ENCODE data around the gene TMEM86A. TPM values are rescaled to one million over a fixed set of nuclear protein-coding genes. Genes with fewer than 3 reads are reported as not detected.
"Not testable (repeated sequence)": the region's sequence is repeated elsewhere in the genome, so short reads cannot be mapped to it uniquely, and the experiment has no call there.

TMEM86A gene
- total RNA-seq, 1 experiment from 2014 or later: 0.30 TPM

DNA sequence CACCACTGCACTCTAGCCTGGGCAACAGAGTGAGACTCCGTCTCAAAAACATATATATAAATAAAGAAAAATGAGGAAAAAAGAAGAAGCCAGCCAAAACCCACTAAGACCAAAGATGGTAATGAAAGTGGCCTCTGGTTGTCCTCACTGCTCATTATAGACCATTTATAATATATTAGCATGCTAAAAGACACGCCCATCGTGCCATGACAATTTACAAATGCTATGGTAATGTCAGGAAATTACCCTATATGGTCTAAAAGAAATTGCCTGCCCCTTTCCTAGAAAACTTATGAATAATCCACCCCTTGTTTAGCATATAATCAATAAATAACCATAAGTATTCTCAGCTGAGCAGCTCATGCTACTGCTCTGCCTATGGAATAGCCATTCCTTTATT lies 16.1 kb upstream of the TMEM86A start:
- Mint-ChIP-seq H3K9me3 (ENCODE audit: unreplicated experiment) (no peaks in the 10 kb centered on the region), H3K36me3 (ENCODE audit: insufficient read depth, unreplicated experiment) (no peaks in the 10 kb centered on the region), H3K4me1 (ENCODE audit: insufficient read depth, unreplicated experiment) (no peaks in the 10 kb centered on the region), H3K4me3 (ENCODE audit: unreplicated experiment) (no peak overlapping the region), H3K27ac (ENCODE audit: low read depth, unreplicated experiment) (no peak overlapping the region), H3K27me3 (ENCODE audit: insufficient read depth, unreplicated experiment) (no peaks in the 10 kb centered on the region)
- TF ChIP-seq, protein P1, sequence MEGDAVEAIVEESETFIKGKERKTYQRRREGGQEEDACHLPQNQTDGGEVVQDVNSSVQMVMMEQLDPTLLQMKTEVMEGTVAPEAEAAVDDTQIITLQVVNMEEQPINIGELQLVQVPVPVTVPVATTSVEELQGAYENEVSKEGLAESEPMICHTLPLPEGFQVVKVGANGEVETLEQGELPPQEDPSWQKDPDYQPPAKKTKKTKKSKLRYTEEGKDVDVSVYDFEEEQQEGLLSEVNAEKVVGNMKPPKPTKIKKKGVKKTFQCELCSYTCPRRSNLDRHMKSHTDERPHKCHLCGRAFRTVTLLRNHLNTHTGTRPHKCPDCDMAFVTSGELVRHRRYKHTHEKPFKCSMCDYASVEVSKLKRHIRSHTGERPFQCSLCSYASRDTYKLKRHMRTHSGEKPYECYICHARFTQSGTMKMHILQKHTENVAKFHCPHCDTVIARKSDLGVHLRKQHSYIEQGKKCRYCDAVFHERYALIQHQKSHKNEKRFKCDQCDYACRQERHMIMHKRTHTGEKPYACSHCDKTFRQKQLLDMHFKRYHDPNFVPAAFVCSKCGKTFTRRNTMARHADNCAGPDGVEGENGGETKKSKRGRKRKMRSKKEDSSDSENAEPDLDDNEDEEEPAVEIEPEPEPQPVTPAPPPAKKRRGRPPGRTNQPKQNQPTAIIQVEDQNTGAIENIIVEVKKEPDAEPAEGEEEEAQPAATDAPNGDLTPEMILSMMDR (IDR thresholded peaks at IDR 0.05; ENCODE audit: unreplicated experiment): no peak
- CTCF ChIA-PET: no interaction called here
- no peak for DNase-seq (ENCODE audit: unreplicated experiment)
- intact Hi-C loops (cut with micrococcal nuclease): no loop called here
- no TSS peak for BruUV-seq (replicated peaks)
- POLR2A ChIA-PET: no interaction called here

DNA sequence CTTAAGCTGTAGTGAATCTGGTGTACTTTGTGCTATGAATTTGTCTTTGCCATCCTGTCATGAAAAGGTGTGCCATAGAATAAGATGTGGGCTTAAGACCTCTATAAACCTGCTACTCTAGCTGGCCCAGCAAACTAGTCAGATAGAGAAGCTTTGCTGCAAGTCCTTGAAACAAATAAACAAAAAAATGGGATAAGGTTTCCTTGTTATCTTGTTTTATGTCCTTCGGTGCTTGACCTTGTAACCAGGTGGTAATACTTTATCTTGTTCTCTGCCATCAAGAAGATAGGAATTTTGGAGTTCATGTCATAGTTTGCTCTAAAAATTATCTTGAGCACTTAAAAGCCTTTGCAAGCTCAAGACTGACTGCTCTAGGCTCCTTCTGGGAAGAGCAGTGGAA lies 14.3 kb upstream of the TMEM86A start:
- ChIA-PET POLR2A (no interaction called here), CTCF (interaction anchor here (0.7 to 1.1 kb wide), 3 partner anchors 33 to 91 kb away, joined by 3 to 4 read pairs (median 4); no protein-coding TSS in a partner anchor)
- no TSS peak for BruUV-seq (replicated peaks)
- intact Hi-C loops (cut with micrococcal nuclease): no loop called here
- no peak overlapping the region for H3K4me3 Mint-ChIP-seq (ENCODE audit: unreplicated experiment)
- H3K27ac Mint-ChIP-seq (ENCODE audit: low read depth, unreplicated experiment): no peak overlapping the region
- H3K36me3 Mint-ChIP-seq (ENCODE audit: insufficient read depth, unreplicated experiment): no peaks in the 10 kb centered on the region
- H3K4me1 Mint-ChIP-seq (ENCODE audit: insufficient read depth, unreplicated experiment): no peaks in the 10 kb centered on the region
- no peak for DNase-seq (ENCODE audit: unreplicated experiment)
- H3K27me3 Mint-ChIP-seq (ENCODE audit: insufficient read depth, unreplicated experiment): no peaks in the 10 kb centered on the region
- TF ChIP-seq, protein P1 (IDR thresholded peaks at IDR 0.05; ENCODE audit: unreplicated experiment): no peak
- no peaks in the 10 kb centered on the region for H3K9me3 Mint-ChIP-seq (ENCODE audit: unreplicated experiment)

- H3K4me1 Mint-ChIP-seq (ENCODE audit: insufficient read depth, unreplicated experiment); H3K36me3 Mint-ChIP-seq (ENCODE audit: insufficient read depth, unreplicated experiment); CTCF ChIA-PET; H3K9me3 Mint-ChIP-seq (ENCODE audit: unreplicated experiment); POLR2A ChIA-PET; intact Hi-C loops (cut with micrococcal nuclease); H3K27me3 Mint-ChIP-seq (ENCODE audit: insufficient read depth, unreplicated experiment); BruUV-seq (replicated peaks); DNase-seq (ENCODE audit: unreplicated experiment); H3K27ac Mint-ChIP-seq (ENCODE audit: low read depth, unreplicated experiment); H3K4me3 Mint-ChIP-seq (ENCODE audit: unreplicated experiment): not testable (repeated sequence)
Observed at GRCh38 chr11:18691467-18692140, 7.0 kb upstream of the TMEM86A start.

DNA sequence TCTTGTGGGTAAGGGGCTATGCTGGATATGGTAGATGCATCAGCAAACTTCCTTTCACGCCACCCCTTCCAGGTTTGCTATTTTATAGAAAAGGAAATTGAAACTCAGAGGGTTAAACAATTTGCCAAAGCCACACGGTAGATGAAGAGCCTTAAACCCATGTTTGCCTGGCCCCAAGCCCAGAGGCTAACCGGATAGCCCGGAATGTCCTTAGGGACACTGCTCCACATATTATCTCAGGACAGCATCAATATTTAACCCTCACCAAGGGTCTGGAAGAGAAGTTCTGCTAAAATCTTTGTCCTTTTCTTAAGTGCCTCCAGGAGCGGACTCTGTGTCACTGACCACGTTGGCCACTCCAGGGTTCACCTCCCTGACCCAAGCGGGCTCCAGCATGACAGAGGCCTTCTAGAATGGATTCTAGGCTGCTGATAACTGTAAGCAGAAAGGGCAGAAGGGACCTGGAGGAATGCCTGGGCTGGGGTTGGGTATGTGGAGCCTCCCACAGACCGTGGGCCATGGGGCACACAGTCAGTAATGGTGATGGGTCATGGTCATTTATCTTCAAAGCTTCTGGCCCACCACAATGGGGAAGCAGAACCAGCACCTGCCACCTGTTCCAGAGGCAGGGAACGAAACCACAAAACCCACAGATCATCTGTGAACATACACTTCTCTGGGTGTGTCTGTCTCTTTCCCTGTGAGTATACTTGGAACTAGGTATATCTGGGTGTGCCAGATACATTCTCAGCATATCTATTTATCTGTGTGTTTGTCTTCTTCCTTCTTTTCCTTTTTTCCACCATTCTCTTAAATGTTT lies 5.4 kb upstream of the TMEM86A start:
- peaks cover 6% of the 10 kb centered on the region for H3K4me1 Mint-ChIP-seq (ENCODE audit: insufficient read depth, unreplicated experiment)
- no peaks in the 10 kb centered on the region for H3K36me3 Mint-ChIP-seq (ENCODE audit: insufficient read depth, unreplicated experiment)
- TF ChIP-seq, protein P1 (IDR thresholded peaks at IDR 0.05; ENCODE audit: unreplicated experiment): no peak
- ChIA-PET CTCF (interaction anchor here (0.6 kb wide), 1 partner anchor 1355 kb away, joined by 3 read pairs; no protein-coding TSS in a partner anchor), POLR2A (interaction anchor here (0.7 to 1.9 kb wide), 2 partner anchors 11 to 166 kb away, joined by 3 to 6 read pairs; partner anchors contain the start of gene TSG101)
- H3K27ac Mint-ChIP-seq (ENCODE audit: low read depth, unreplicated experiment): no peak overlapping the region
- H3K9me3 Mint-ChIP-seq (ENCODE audit: unreplicated experiment): no peaks in the 10 kb centered on the region
- no TSS peak for BruUV-seq (replicated peaks)
- H3K27me3 Mint-ChIP-seq (ENCODE audit: insufficient read depth, unreplicated experiment): no peaks in the 10 kb centered on the region
- DNase-seq (ENCODE audit: unreplicated experiment): no peak
- intact Hi-C loops (cut with micrococcal nuclease): no loop called here
- H3K4me3 Mint-ChIP-seq (ENCODE audit: unreplicated experiment): no peak overlapping the region
